ENCODE measurements around the gene NELFA.
"Not testable (repeated sequence)": the region's sequence is repeated elsewhere in the genome, so short reads cannot be mapped to it uniquely, and the experiment has no call there.

Gene NELFA

DNA sequence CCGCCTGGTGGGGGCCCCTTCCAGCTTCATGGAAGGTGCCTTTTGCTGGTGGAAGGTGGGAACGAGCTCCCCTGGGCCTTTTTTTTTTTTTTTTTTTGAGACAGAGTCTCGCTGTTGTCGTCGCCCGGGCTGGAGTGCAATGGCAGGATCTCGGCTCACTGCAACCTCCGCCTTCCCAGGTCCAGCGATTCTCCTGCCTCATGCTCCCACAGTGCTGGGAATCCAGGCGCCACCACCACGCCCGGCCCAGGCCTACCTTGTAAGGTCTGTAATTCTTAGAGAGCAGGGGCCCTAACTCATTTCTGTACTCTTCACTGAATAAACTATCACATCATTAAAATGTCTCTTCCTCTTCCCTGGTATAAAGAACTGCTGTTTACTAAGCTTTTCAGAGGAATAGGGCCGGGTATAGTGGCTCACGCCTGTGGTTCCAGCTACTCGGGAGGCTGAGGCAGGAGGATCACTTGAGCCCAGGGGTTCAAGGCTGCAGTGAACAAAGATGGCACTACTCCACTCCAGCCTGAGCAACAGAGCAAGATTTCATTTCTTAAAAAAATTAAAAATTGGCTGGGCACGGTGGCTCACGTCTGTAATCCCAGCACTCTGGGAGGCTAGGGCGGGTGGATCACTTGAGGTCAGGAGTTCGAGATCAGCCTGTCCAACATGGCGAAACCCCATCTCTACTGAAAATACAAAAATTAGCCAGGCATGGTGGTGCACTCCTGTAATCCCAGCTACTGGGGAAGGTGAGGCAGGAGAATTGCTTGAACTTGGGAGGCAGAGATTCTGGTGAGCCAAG is 14.9 kb downstream of the NELFA start:
- not testable (repeated sequence) for DNase-seq

DNA sequence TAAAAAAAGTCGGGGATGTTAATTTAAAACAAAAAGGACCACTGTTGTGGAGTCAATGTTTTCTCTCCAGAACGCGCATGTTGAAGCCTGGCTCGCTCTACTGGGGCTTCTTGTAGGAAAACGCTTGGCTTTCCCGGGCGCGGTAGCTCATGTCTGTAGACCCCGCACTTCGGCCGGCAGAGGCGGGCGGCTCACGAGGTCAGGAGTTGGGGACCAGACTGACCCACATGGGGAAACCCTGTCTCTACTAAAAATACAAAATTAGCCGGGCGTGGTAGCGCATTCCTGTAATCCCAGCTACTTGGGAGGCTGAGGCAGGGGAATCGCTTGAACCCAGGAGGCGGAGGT is 15.6 kb downstream of the NELFA start:
- DNase-seq = no peak

DNA sequence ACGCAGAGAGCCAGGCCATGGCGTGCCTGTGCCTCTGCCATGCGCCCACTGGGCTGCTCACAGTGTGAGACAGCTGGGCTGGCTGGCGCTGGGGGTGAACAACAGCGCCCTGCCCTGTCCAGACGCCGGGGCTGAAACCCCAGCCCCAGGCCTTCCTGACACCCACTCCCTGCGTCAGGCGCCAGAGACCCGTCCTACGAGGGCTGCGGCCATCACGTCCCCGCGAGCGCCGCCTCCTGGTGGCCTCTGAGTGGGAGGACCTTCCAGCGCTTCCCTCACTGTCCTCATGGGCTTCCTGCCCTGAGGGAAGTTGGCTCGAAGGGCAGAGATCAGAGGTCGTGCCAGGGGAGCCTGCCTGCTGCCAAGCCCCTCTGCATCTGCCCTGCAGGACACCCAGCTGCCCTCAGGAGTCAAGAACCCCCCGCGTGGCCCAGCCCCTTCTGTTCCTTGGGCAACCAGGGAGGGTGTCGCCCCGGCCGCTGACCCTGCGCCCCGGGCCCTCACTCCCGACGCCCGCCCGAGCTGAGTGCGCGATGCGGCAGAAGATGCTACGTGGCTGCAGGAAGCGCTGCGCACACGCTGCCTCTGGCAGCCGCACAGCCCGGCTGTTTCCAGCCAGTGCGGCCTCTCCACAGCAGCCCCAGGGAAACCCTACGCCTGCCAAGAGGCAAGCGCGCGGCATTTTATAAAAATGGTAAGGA is 16.2 kb downstream of the NELFA start:
- no peak for DNase-seq

DNA sequence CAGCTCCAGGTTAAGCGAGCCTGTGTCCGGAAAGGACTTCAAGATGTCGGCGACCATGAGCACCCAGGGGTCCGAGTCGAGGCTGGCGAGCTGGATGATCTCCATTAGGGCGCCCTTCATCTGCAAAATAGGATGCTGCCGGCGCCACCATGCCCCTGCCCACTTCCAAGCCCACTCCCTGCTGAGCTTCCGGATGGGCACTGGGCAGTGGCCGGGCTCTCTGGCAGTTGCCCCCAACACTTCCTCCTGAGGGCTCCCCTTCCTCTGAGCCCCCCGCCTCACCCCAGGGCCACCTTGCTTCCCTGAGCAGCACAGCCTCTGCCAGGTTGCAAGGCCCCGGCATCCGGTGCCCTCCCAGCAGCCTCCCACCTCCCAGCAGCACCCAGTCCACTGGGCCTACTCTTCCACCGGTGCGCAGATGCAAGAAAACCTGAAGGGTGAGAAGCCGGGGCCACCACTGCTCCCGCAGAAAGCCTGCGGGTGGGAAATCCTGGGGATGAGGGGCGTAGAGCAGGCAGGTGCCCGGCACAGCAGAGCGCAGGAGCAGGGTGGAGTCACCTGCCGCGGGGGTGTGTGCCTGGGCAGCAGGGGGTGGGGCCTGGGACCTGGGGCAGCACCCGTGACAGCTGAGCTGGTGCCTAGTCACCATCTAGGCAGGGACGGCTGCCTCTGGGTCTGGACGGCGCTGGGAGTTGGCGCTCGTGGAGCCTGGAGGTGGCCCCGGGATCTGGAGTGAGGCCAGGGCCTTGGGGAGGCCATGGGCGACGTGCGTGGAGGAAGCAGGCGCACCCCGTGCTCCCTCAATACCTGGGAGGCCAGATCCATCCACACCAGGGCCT is 17.0 kb downstream of the NELFA start:
- DNase-seq = no peak

DNA sequence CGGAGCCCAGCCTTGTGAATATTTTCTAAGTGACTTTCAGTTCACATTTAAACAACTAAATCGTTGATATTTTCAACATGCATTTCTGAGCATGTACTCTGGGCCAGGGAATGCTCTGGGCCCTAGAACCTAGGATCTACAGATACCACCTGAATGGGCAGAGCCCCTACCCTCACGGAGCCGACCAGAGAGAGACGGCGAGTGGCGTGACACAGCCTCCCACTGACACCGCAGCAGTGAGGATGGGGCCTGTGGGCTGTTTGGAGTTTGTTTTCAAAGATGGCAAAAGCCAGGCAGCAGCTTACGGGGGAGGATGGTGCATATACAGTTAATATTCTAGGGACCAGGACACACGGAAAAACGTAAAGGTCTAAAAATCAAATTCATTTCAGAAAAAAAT is 17.7 kb downstream of the NELFA start:
- DNase-seq = no peak

DNA sequence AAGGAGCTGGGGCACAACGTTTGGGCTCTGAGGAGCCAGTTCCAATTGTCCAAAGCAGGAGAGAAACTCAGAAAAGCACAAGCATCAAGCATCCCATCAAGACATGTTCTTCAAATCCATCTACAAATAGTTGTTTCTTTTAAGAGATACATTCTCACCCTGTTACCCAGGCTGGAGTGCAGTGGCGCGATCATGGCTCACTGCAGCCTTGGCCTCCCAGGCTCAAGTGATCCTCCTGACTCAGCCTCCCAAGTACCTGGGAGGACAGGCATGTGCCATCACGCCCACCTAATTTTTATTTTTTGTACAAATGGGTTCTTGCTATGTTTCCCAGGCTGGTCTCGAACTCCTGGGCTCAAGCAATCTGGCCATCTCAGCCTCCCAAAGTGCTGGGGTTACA is 18.1 kb downstream of the NELFA start:
- no peak for DNase-seq

DNA sequence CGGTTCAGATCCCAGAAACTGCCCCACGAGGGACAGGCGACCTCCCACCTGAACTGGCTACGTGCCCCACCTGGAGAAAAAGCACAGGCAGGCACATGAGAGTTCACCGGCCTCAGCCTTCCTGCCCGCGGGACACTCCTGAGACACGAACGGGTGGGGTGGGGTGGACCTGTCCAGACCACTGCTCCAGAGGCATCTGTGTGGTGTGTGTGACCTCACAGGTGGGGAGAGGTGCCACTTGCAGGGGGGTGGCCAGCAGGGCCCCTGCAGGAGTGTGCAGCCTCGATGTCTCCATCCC is 18.5 kb downstream of the NELFA start:
- no peak for DNase-seq

DNA sequence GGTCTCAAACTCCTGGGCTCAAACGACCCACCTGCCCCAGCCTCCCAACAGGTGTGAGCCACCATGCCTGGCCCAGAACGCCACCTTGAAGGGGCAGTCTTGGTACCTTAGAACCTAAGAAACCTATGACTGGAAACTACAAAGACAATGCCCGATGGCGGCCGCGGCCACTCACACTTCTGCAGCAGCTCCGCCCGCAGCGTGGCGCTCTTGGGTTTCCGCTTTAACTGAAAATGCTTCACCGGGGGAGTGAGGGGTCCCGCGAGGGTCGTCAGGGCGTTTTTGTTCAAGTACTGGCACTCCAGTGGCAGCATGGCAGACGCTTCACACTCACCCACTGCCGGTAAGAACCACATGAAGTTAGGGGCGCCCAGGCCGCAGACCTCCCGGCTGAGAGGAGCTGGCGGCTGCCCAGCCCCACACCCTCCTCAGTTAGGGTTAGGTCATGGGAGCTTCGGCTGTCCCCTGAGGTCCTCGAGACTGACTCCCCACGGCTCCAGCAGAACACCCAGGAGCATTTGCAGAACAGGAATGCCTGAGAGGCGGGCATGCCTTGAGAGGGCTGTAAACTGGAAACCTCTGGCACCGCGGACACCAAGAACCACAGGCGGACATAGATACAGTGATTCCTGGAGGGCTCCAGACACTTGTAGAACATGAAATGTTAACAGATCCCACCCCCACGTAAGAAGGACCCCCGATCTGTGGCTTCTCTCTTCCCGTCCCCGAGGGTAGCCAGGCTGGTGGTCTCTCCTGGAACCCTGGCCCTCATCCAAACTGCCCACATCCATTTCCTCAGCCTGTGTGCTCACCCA is 19.0 kb downstream of the NELFA start:
- DNase-seq = no peak

DNA sequence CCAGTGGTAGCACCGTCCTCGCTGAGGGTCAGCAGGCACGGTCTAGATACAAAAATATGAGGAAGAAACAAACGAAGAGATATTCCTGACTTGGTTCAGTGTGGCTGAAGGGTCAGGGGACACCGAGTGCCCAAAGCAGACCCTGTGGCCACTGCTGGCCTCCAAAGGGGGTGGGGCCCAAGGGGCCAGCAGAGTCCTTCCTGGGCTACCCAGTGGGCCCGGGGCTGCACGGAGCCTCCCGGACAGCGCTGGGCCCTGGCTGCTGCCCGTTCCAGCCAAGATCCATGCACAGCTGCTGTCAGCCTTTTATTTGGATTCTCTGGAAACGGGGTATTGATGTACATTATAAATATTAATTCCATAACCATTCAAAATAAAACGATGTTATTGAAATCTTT is 20.4 kb downstream of the NELFA start:
- no peak for DNase-seq

DNA sequence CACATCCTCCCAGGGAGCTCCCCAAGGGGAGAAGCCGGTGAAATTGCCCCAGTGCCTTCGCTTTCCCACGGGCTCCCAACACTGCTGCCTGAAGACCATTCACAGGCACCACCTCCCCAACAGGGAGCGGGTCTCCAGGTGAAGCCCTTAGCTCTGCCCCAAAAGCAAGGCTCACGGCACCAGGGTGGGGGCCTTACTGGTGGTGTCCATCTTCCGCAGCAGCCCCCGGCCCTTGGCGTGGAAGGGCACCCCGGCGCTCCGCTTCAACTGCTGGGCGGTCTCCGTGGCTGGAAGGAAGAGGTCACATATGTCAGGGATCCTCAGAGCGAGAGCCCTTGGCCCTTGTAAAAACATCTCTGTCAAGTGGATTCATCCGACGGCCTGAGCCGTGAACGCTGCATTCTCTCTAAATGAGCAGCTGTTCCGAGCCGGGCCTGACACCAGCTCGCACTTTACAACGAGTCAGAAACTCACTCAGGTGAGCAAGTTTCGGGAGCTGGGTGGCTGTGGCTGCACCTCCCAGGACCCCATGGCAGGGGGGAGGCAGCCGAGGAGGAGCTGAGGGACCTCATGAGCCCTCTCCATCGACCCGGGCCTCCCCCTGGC is 20.9 kb downstream of the NELFA start:
- no peak for DNase-seq

DNA sequence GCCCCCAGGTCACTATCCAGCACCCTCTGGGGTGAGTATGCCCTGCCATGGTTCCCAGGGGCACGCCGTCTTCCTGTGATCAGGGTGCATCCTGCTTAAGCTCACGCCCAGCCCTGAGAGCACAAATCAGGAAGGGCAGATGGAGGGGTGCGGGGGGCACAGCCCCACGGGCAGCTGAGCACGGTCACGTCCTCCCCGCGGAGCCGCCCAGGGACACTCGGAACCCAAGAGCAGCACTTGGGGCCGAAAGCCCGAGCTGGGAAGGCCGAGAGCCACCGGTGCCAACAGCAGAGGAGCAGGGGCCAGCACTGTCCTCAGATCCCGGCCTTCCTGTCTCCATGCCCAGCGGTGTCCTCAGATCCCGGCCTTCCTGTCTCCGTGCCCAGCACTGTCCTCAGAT is 21.5 kb downstream of the NELFA start:
- no peak for DNase-seq

DNA sequence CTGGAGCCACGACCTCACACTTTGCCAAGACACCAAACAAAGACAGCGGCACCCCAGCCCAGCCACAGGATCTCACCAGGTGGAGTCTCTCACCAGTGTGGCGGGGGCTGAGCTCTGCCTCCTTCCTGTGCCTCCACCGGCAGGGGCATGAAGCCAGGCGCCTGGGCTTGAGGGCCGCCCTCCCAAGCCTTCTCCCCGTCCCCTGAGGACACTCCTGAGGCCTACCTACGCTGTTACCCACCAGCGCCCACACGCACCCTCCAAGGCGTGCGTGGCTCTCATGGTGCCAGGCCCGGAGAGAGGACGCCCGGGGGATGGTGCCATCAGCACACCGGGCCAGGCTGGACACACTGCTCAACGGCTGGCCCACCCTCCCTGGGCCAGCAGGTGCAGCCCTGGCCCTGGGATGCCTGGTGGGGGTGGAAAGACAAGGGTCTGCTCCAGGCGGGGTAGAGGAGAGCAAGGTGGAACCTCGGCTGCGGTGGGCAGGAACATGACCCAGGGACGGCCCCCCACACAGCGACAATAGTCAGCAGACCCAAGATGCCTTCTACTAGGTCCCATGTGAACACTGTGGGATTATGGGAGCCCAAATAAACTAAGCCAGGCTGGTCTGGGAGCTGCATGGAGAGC is 22.1 kb downstream of the NELFA start:
- DNase-seq = no peak

DNA sequence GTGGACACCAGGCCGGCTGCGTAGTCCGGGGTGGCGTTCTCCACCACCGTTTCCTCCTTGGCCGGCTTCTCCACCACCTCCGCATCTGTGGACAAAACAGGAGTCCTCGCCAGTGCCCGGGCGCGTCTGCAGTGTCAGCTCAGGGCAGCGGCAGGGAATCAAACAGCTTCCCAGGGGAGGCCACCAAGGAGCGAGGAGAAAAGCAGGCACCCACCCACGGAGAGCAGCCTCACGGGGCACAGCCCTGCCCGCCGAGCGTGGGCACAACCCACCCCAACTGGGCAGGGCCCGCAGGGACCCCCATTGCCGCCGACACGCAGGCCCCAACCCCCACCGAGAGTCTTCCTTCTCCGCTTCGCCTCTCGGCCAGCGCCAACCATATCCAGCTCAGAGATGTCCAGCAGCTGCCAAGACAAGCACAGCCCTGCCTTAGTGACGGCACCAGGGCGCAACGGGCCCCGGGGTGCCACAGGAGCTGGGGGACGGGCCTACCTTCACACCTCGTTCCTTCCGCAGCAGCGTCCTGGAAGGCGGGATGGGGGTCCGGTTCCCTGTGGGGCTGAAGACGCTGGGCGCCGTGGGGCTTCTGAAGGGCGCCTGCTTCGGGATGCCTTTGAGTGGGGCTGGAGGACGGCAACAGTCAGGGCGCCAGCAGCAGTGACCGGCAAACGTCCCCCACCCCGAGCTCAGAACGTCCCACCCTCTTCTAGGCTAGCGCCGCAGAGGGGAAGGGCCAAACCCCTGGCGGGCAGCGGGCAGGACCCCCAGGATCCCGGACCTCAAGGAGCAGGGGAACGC is 22.8 kb downstream of the NELFA start:
- DNase-seq = no peak

DNA sequence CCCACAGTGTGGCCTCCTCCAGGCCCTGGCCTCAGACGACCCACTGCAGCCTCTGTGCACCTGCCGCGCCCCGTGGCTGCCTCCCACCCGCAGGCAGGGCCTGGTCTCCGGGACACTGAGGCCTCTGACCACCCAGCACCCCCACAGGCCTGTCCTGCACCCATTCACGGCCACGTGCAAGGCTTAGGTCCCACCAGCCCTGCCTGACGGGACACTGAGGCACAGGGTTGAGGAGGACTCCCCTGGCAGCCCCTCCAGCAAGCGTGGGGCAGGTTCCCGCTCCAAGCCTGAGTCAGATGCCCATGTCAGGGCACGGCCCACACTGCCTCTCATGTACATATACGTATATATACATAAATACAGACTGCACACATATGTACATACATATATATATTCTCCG is 23.5 kb downstream of the NELFA start:
- no peak for DNase-seq

DNA sequence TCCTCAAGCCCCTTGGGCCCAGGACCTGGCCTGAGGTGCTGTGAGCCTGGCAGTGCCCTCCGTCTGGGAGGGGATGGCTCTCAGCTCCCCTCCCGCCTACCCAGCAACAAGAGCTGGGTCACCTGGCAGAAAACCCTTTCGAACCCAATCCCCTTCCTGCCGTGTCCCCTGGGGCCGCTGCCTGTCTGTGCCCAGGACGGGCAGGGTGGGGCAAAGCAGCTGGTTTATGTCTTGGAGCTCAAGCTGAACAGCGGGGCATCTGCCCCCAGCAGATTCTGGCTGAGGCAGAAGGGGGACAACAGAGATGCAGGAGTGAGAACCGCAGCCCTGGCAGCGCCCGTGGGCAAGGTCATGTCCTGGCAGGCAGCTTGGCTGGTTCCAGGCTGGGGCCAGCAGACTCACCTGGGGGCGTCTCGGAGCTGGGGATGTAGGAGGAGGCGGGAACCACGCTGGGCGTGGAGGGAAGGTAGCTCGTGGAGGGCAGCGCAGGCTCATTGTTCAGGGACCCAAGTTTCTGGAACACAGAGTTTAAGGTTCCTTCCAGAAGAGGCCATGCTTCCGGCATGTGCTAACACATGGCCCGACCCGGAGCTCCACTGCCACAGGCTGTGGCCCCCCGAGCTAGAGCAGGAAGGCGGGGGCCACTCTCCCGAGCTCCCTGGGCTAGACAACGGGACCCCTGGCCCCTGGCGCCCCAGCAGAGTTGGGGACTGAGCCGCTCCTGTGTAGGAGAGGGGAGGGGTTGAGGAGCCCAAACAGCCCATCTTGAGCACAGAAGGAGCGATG is 24.2 kb downstream of the NELFA start:
- DNase-seq = no peak

DNA sequence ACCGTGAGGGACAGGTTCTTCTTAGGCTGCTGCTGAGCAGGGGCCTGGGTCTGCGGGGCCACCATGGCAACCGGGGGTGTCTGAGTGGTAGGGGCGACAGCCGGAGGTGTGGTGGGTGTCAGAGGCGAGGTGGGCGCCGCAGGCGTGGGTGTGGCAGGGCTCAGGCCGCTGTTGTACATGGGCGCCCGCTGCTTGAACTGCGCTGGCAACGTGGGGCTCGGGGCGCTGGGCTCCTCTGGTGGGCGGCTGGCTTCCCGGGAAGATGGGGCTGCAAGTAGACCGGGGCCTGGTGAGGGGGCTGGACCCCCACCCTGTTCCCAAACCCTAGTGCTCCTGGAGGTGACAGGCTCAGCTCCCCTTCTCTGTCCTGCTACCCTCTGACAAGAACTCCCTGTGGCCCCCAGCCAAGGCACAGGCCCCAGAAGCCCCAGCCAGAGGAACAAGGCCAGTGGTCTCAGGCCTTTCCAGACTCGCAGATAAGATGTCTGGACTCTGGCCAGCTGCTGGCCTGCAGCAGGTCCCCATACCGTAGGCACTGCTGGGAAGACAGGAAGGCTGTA is 24.8 kb downstream of the NELFA start:
- no peak for DNase-seq

DNA sequence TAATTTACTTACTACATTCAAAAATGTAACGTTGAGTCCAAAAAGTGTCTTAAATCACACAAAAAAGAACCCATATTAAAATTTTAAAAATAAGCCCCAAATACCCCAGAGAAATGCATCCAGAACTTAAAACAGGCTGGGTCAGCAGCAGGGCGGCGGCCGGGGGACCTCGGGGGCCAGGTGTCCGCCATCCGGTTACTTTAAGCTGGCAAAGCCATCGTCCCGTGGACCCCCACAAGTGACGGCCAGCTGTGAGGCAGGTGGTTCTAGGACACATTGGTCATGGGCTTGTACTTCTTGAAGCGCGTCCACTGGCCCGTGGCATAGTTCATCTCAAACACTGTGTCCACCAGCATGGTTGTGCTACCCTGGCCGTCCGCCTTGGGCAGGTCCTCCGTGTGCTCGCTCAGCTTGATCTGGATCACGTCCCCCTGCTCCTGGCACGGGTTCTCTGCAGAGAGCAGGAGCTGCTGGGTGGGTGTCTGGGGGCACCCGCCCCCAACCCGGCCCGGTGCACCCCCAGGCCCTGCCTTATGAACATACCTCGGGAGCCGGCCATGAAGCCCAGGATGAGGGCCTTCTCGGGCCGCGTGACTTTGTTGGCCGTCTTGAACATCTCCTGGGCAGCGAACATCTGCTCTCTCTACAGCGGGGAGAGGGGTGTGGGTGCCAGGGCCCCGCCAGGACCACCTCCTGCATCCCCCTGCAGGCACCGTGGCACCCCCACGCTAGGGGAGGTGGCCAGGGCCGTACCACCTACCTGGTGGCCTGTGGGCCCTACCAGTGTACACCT is 25.5 kb downstream of the NELFA start:
- no peak for DNase-seq

DNA sequence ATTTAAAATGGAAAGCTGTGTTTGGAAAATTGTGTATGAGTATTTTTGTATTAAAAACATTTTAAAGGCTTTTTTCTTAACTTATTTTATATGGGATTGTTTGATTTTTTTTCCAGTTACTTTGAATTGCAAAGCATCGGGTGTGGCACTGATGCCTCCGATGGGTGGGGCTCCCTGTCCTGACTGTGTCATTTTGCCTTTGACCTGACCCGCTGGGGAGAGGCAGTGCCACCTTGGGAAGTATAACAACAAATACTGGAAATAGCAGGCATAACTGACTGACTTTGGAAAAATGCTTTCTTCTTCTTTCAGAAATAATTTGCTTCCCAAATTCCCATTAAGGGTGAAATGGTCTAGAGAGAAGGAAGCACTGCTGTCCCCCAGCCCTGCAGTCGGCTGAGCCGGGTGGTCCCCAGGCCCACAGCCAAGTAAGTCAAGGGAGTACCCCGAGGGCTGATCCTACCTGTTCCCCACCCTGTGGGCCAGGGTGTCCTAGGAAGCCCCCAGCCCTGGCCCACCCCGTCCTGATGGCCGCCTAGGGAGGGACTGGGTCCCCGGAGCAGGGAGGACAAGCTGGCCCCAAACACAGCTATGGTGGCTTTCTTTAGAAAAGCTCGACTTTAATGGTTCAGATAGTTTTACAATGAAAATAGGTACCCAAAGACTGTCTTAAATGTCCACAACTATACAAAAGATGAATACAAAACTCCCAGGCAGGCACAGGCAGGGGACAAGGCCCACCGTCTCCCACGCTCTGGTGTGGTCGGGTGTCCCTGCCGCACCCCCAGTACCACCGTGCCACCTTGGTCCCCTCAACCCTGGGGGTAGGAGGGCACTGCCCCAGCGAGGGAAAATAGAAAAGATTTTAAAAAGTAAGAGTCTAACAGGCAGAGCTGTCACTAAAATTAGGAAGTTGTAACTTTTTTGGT is 26.4 kb downstream of the NELFA start:
- no peak for DNase-seq
